ENCODE results near the gene SLC25A47.

SLC25A47 gene

DNA sequence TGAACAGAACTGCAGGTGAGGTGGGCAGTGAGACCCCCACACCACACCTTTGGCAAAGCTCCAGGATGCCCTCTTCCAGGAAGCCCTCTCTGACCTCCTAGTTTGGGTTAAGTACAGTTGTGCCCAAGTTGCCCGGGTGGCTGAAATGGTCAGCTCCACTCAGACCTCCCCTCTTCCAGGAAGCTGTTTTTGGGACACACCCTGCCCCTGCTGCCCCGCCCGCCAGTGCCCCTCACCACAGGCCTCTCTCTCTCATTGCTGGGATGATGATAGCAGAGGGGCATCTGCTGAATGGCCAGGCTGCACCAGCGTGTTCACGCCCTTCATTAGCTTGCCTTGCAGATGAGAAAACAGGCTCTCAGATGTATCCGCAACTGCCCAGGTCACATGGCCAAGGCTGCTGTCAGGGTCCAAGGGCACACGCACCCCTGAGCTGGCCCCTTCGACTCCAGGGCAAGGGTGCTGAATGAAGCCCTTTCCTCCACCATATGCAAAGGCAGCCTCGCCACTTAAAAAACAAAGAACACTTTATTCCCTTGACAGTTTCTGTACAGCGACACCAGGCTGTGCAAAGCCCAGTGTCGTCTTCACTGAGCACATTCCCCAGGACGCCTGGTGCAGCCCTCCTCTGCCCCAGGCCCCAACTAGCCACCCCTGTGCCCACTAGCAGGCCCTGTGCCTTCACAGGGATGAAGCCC lies 32.4 kb upstream of the SLC25A47 start:
- no peak overlapping the region for H3K27ac ChIP-seq (ENCODE audit: insufficient read depth in 1 of 2, low read depth in 1 of 2, low read length in 2 of 2, poor library complexity in 1 of 2, severe bottlenecking in 2 of 2)
- peaks cover 6 to 66% (median 41%) of the 10 kb centered on the region in 4 experiments for H3K36me3 ChIP-seq (ENCODE audit: control insufficient read depth in 4 of 4, insufficient read depth in 4 of 4, low read length in 3 of 4)
- 99% methylated on average over 11 of the region's 12 CpGs for WGBS (ENCODE audit: insufficient coverage)
- H3K9me3 ChIP-seq (ENCODE audit: control extremely low read depth in 1 of 5, control insufficient read depth in 4 of 5, insufficient read depth in 2 of 5, low read depth in 1 of 5, low read length in 4 of 5) = no peaks in the 10 kb centered on the region
- CTCF ChIA-PET = interaction anchor here (0.8 to 2.5 kb wide), 4 partner anchors 8 to 30 kb away, joined by 3 to 6 read pairs (median 4); no protein-coding TSS in a partner anchor
- H3K4me1 ChIP-seq (ENCODE audit: control extremely low read depth in 1 of 4, control insufficient read depth in 4 of 4, insufficient read depth in 4 of 4, low read length in 3 of 4) = peaks cover 0 to 16% (median 5%) of the 10 kb centered on the region in 4 experiments
- POLR2A ChIA-PET = interaction anchor here (0.6 kb wide), 1 partner anchor 13 kb away, joined by 3 read pairs; no protein-coding TSS in a partner anchor
- no peak for DNase-seq
- H3K4me3 ChIP-seq (ENCODE audit: control insufficient read depth in 1 of 7, extremely low read depth in 1 of 7, insufficient read depth in 4 of 7, low read depth in 2 of 7, low read length in 6 of 7) = no peak overlapping the region
- no peaks in the 10 kb centered on the region for H3K27me3 ChIP-seq (replicated peaks in 2 of 5; ENCODE audit: control insufficient read depth in 4 of 5, insufficient read depth in 5 of 5, low read length in 4 of 5)

DNA sequence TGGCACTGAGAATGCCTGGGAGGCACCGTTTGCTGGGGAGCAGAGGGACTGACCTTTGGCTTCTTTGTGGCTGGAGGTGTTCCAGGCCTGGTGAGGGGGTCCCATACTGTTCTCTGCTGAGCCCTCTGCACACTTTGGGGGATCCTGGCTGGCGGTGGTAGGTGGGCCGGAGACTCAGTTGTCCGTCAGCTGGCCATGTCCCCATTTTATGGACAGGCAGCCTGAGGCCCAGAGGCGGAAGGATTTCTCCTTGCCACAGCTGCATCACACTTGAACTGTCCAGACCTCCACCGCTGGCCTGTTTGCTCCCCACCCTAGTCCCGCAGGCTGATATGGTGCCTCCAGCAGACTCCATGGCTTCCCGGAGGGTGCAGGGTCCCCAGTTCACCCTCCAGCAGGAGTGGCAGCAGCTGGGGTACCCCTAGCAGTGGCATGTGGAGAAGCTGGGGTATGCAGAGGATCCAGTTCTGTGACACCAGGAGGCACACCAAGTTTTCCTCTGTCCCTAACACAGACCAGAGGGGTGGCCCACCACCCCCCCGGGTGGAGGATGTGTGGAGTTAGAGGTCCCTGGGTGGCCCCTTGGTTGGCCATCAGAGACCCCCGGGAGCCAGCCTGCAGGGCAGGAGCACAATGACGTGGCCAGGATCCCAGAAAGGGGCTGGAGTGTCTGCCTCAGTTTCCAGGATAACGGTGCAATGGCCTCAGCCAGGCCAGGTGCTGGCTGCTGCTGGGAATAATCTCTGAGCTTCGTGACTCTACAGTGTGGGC lies 31.6 kb upstream of the SLC25A47 start:
- Histone ChIP-seq H3K9me3 (ENCODE audit: control extremely low read depth in 1 of 5, control insufficient read depth in 4 of 5, insufficient read depth in 2 of 5, low read depth in 1 of 5, low read length in 4 of 5) (no peaks in the 10 kb centered on the region), H3K4me1 (ENCODE audit: control extremely low read depth in 1 of 4, control insufficient read depth in 4 of 4, insufficient read depth in 4 of 4, low read length in 3 of 4) (peaks cover 0 to 20% (median 4%) of the 10 kb centered on the region in 4 experiments)
- 95% methylated on average over 12 of the region's 13 CpGs for WGBS (ENCODE audit: insufficient coverage)

DNA sequence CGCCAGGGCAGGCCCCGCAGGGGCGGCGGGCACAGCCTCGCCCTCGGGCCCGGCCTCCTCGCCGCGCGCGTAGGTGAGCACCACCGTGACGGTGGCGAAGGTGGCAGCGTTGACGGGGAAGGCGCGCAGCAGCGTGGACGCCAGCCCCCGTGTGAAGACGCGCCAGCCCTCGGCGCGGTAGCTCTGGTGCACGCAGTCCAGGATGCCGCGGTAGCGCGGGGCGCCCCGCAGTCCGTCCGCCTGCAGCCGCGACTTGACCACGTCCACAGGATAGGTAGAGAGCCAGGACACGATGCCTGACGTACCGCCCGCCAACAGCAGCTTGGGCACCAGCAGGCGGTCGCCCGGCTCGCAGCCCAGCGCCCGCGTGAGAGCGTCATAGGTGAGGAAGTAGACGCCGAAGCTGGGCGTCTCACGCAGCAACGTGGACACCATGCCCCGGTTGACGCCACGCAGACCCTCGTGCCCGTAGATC lies 30.8 kb upstream of the SLC25A47 start:
- ChIA-PET CTCF (interaction anchor here (1.3 to 4.9 kb wide), 3 partner anchors 9 to 20 kb away, joined by 3 to 20 read pairs (median 6); no protein-coding TSS in a partner anchor), POLR2A (no interaction called here)
- peaks cover 3 to 69% (median 42%) of the 10 kb centered on the region in 4 experiments for H3K36me3 ChIP-seq (ENCODE audit: control insufficient read depth in 4 of 4, insufficient read depth in 4 of 4, low read length in 3 of 4)
- WGBS (ENCODE audit: insufficient coverage) = 93% methylated on average over 60 of the region's 61 CpGs
- peaks cover 3 to 28% (median 11%) of the 10 kb centered on the region in 4 experiments for H3K4me1 ChIP-seq (ENCODE audit: control extremely low read depth in 1 of 4, control insufficient read depth in 4 of 4, insufficient read depth in 4 of 4, low read length in 3 of 4)
- DNase-seq = no peak
- H3K4me3 ChIP-seq (ENCODE audit: control insufficient read depth in 1 of 7, extremely low read depth in 1 of 7, insufficient read depth in 4 of 7, low read depth in 2 of 7, low read length in 6 of 7) = no peak overlapping the region
- no peaks in the 10 kb centered on the region for H3K27me3 ChIP-seq (replicated peaks in 2 of 5; ENCODE audit: control insufficient read depth in 4 of 5, insufficient read depth in 5 of 5, low read length in 4 of 5)
- H3K27ac ChIP-seq (ENCODE audit: insufficient read depth in 1 of 2, low read depth in 1 of 2, low read length in 2 of 2, poor library complexity in 1 of 2, severe bottlenecking in 2 of 2) = no peak overlapping the region
- H3K9me3 ChIP-seq (ENCODE audit: control extremely low read depth in 1 of 5, control insufficient read depth in 4 of 5, insufficient read depth in 2 of 5, low read depth in 1 of 5, low read length in 4 of 5) = no peaks in the 10 kb centered on the region

More for the DNA sequence above, 31.6 kb upstream of the SLC25A47 start:
- ChIA-PET POLR2A (no interaction called here), CTCF (interaction anchor here (1.3 to 4.9 kb wide), 5 partner anchors 8 to 20 kb away, joined by 3 to 20 read pairs (median 6); no protein-coding TSS in a partner anchor)
- no peaks in the 10 kb centered on the region for H3K27me3 ChIP-seq (replicated peaks in 2 of 5; ENCODE audit: control insufficient read depth in 4 of 5, insufficient read depth in 5 of 5, low read length in 4 of 5)
- no peak for DNase-seq
- no peak overlapping the region for H3K4me3 ChIP-seq (ENCODE audit: control insufficient read depth in 1 of 7, extremely low read depth in 1 of 7, insufficient read depth in 4 of 7, low read depth in 2 of 7, low read length in 6 of 7)
- no peak overlapping the region for H3K27ac ChIP-seq (ENCODE audit: insufficient read depth in 1 of 2, low read depth in 1 of 2, low read length in 2 of 2, poor library complexity in 1 of 2, severe bottlenecking in 2 of 2)
- H3K36me3 ChIP-seq (ENCODE audit: control insufficient read depth in 4 of 4, insufficient read depth in 4 of 4, low read length in 3 of 4) = peaks cover 6 to 69% (median 42%) of the 10 kb centered on the region in 4 experiments

DNA sequence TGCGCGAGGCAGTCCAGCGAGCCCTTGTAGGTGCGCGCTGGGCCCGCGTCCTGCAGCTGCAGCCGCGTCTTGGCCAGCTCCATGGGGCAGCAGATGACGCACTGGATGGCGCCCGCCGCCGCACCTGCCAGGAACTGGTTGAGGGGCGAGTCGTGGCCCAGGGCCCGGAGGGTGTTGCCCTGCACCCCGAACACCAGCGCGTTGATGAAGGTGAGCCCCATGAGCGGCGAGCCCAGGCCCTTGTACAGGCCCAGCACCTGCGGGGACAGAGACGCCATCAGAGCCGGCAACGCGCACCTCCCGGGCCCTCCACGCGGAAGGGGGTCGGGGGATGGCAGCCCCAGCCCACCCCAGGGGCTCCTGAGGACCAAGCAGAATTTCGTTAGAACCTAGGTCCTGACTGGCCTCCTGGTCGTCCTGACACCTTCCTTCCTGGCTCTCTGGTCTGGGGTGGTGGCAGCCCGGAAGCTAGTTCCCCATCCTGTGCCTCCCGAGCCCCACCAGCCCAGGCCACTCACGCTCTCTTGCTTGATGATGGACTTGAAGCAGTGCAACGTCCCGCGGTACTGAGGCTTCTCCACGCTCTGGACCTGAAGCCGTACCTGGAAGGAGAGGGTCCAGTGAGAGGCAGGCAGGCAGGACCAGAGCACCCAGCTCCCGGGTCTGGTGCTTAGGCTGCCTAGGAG lies 30.2 kb upstream of the SLC25A47 start:
- H3K27ac ChIP-seq (ENCODE audit: insufficient read depth in 1 of 2, low read depth in 1 of 2, low read length in 2 of 2, poor library complexity in 1 of 2, severe bottlenecking in 2 of 2) = no peak overlapping the region
- no peaks in the 10 kb centered on the region for H3K27me3 ChIP-seq (replicated peaks in 2 of 5; ENCODE audit: control insufficient read depth in 4 of 5, insufficient read depth in 5 of 5, low read length in 4 of 5)
- no peak for DNase-seq
- WGBS (ENCODE audit: insufficient coverage) = 98% methylated on average over 42 of the region's 42 CpGs
- ChIA-PET CTCF (interaction anchor here (1.3 to 4.9 kb wide), 3 partner anchors 10 to 20 kb away, joined by 3 to 20 read pairs (median 6); no protein-coding TSS in a partner anchor), POLR2A (no interaction called here)
- peaks cover 3 to 70% (median 42%) of the 10 kb centered on the region in 4 experiments for H3K36me3 ChIP-seq (ENCODE audit: control insufficient read depth in 4 of 4, insufficient read depth in 4 of 4, low read length in 3 of 4)
- no peak overlapping the region for H3K4me3 ChIP-seq (ENCODE audit: control insufficient read depth in 1 of 7, extremely low read depth in 1 of 7, insufficient read depth in 4 of 7, low read depth in 2 of 7, low read length in 6 of 7)
- H3K9me3 ChIP-seq (ENCODE audit: control extremely low read depth in 1 of 5, control insufficient read depth in 4 of 5, insufficient read depth in 2 of 5, low read depth in 1 of 5, low read length in 4 of 5) = no peaks in the 10 kb centered on the region
- peaks cover 3 to 34% (median 17%) of the 10 kb centered on the region in 4 experiments for H3K4me1 ChIP-seq (ENCODE audit: control extremely low read depth in 1 of 4, control insufficient read depth in 4 of 4, insufficient read depth in 4 of 4, low read length in 3 of 4)

DNA sequence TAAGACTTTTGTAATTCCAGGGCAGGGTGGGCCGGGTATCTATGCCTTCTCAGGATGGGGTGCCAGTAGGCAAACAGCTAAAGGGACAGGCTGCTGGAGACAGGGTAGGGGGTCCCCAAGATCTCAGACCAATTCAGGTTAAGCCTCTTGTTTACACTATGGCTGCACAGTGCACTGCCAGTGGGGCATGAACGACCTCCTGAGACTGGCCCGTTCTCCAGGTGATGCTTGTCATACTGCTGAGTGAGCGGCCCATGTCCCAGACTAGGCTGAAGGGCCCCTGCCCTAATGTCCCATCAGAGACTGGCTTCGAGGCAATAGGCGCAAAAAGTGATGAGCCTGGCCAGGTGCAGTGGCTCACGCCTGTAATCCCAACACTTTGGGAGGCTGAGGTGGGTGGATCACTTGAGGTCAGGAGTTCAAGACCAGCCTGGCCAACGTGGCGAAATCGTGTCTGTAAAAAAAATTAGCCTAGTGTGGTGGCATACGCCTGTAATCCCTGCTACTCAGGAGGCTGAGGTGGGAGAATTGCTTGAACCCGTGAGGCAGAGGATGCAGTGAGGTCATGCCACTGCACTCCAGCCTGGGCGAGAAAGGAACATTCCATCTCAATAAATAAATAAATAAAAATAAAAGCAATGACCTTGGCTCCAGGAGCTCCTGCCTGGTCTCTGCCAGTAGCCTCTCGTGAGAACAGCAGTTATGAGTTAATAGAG lies 29.5 kb upstream of the SLC25A47 start:
- CTCF ChIA-PET = interaction anchor here (1.0 to 5.6 kb wide), 3 partner anchors 8 to 53 kb away, joined by 4 to 59 read pairs (median 20); no protein-coding TSS in a partner anchor
- H3K4me1 ChIP-seq (ENCODE audit: control extremely low read depth in 1 of 4, control insufficient read depth in 4 of 4, insufficient read depth in 4 of 4, low read length in 3 of 4) = peaks cover 3 to 38% (median 21%) of the 10 kb centered on the region in 4 experiments
- H3K4me3 ChIP-seq (ENCODE audit: control insufficient read depth in 1 of 7, extremely low read depth in 1 of 7, insufficient read depth in 4 of 7, low read depth in 2 of 7, low read length in 6 of 7) = no peak overlapping the region
- 95% methylated on average over 11 of the region's 14 CpGs for WGBS (ENCODE audit: insufficient coverage)
- H3K27ac ChIP-seq (ENCODE audit: insufficient read depth in 1 of 2, low read depth in 1 of 2, low read length in 2 of 2, poor library complexity in 1 of 2, severe bottlenecking in 2 of 2) = no peak overlapping the region
- H3K36me3 ChIP-seq (ENCODE audit: control insufficient read depth in 4 of 4, insufficient read depth in 4 of 4, low read length in 3 of 4) = peaks cover 3 to 76% (median 45%) of the 10 kb centered on the region in 4 experiments
- POLR2A ChIA-PET = no interaction called here
- no peaks in the 10 kb centered on the region for H3K27me3 ChIP-seq (replicated peaks in 2 of 5; ENCODE audit: control insufficient read depth in 4 of 5, insufficient read depth in 5 of 5, low read length in 4 of 5)
- no peak for DNase-seq
- H3K9me3 ChIP-seq (ENCODE audit: control extremely low read depth in 1 of 5, control insufficient read depth in 4 of 5, insufficient read depth in 2 of 5, low read depth in 1 of 5, low read length in 4 of 5) = no peaks in the 10 kb centered on the region

DNA sequence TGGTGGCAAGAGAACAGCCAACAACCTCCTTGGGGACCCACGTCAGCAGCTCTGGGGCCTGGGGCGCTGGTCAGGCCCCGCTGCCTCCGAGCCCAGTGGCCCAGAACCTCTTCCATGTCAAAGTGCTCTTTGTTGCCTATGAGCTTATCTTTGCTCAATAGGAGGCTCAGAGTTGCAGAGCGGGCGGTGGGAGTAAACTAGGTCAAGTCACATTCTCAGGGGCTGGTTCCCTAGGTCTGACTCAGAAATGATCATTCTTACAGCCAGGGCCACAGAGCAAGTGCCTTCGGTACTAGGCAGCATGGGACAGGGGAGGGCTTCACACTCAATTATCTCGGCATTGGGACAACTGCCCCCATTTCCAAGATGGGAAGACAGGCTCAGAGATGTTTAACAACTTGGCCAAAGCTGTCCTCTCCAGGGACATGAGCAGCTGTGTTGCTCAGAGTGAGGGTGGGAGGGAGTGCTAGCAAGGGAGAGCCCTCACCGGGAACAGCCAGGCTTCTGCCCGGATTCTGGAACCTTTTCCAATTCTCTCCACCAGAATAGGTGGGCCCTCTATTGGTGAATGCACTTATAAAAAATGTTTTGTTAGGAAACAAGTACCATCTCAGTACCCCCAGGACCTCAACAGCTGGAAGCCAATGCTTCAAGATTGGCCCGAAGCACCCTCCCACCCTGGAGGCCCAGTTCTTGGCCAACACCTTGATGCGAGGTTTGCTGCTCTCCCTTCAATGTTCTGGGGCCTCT lies 28.8 kb upstream of the SLC25A47 start:
- no peaks in the 10 kb centered on the region for H3K9me3 ChIP-seq (ENCODE audit: control extremely low read depth in 1 of 5, control insufficient read depth in 4 of 5, insufficient read depth in 2 of 5, low read depth in 1 of 5, low read length in 4 of 5)
- no peak for DNase-seq
- 97% methylated on average over 9 of the region's 12 CpGs for WGBS (ENCODE audit: insufficient coverage)

More for the DNA sequence above, 28.8 kb upstream of the SLC25A47 start:
- peaks cover 3 to 38% (median 24%) of the 10 kb centered on the region in 4 experiments for H3K4me1 ChIP-seq (ENCODE audit: control extremely low read depth in 1 of 4, control insufficient read depth in 4 of 4, insufficient read depth in 4 of 4, low read length in 3 of 4)
- no peaks in the 10 kb centered on the region for H3K27me3 ChIP-seq (replicated peaks in 2 of 5; ENCODE audit: control insufficient read depth in 4 of 5, insufficient read depth in 5 of 5, low read length in 4 of 5)
- no peak overlapping the region for H3K4me3 ChIP-seq (ENCODE audit: control insufficient read depth in 1 of 7, extremely low read depth in 1 of 7, insufficient read depth in 4 of 7, low read depth in 2 of 7, low read length in 6 of 7)
- peaks cover 3 to 75% (median 43%) of the 10 kb centered on the region in 4 experiments for H3K36me3 ChIP-seq (ENCODE audit: control insufficient read depth in 4 of 4, insufficient read depth in 4 of 4, low read length in 3 of 4)
- ChIA-PET POLR2A (no interaction called here), CTCF (interaction anchor here (1.0 to 5.6 kb wide), 6 partner anchors 9 to 53 kb away, joined by 3 to 59 read pairs (median 6); no protein-coding TSS in a partner anchor)
- H3K27ac ChIP-seq (ENCODE audit: insufficient read depth in 1 of 2, low read depth in 1 of 2, low read length in 2 of 2, poor library complexity in 1 of 2, severe bottlenecking in 2 of 2) = no peak overlapping the region
